RWPE2 (cell line): ENCODE results near the gene RMND5A.
"Not testable (repeated sequence)": the region's sequence is repeated elsewhere in the genome, so short reads cannot be mapped to it uniquely, and the experiment has no call there.

Source experiments
- ATAC-seq: fragments of 200-7000 bp; cut with Tn5 transposase; 3 replicates; pipeline ENCODE4 v1.9.1; 2021; ENCODE audit warnings: low read depth
- DNase-seq: peaks from one replicate; pipeline ENCODE4 v3.0.0-alpha.2; 2020; ENCODE audit warnings: low spot score
- H3K27ac ChIP-seq: fragments of 450-650 bp; 2 replicates; pipeline ENCODE4 v1.5.1; 2017; ENCODE audit warnings: mild to moderate bottlenecking; ENCODE audit not compliant: poor library complexity, severe bottlenecking
- H3K27me3 ChIP-seq: fragments of 250-450 bp; sonication (Bioruptor Pico); 2 replicates; pipeline ENCODE4 v1.5.1; 2021; ENCODE audit warnings: mild to moderate bottlenecking, moderate library complexity; ENCODE audit not compliant: insufficient read depth, poor library complexity, severe bottlenecking
- H3K36me3 ChIP-seq: fragments of 250-450 bp; sonication (Bioruptor Pico); 2 replicates; pipeline ENCODE4 v1.5.1; 2020; ENCODE audit warnings: low read depth, mild to moderate bottlenecking, moderate library complexity
- H3K4me1 ChIP-seq: fragments of 250-450 bp; sonication (Bioruptor Pico); 2 replicates; pipeline ENCODE4 v1.5.1; 2021; ENCODE audit warnings: mild to moderate bottlenecking, moderate library complexity; ENCODE audit not compliant: insufficient read depth, poor library complexity, severe bottlenecking
- H3K4me3 ChIP-seq: fragments of 250-450 bp; sonication (Bioruptor Pico); 2 replicates; pipeline ENCODE4 v1.5.1; 2021; ENCODE audit warnings: mild to moderate bottlenecking, moderate library complexity; ENCODE audit not compliant: severe bottlenecking
- H3K9me3 ChIP-seq: fragments of 250-450 bp; sonication (Bioruptor Pico); 2 replicates; pipeline ENCODE4 v1.5.1; 2021; ENCODE audit warnings: mild to moderate bottlenecking, moderate library complexity; ENCODE audit not compliant: severe bottlenecking
- TF ChIP-seq, protein P1 (sequence below): fragments of 450-650 bp; IDR thresholded peaks from one replicate; pipeline ENCODE4 v1.5.1; 2017; ENCODE audit warnings: mild to moderate bottlenecking, moderate library complexity; ENCODE audit not compliant: poor library complexity, severe bottlenecking

Gene RMND5A, protein sequence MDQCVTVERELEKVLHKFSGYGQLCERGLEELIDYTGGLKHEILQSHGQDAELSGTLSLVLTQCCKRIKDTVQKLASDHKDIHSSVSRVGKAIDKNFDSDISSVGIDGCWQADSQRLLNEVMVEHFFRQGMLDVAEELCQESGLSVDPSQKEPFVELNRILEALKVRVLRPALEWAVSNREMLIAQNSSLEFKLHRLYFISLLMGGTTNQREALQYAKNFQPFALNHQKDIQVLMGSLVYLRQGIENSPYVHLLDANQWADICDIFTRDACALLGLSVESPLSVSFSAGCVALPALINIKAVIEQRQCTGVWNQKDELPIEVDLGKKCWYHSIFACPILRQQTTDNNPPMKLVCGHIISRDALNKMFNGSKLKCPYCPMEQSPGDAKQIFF

DNA sequence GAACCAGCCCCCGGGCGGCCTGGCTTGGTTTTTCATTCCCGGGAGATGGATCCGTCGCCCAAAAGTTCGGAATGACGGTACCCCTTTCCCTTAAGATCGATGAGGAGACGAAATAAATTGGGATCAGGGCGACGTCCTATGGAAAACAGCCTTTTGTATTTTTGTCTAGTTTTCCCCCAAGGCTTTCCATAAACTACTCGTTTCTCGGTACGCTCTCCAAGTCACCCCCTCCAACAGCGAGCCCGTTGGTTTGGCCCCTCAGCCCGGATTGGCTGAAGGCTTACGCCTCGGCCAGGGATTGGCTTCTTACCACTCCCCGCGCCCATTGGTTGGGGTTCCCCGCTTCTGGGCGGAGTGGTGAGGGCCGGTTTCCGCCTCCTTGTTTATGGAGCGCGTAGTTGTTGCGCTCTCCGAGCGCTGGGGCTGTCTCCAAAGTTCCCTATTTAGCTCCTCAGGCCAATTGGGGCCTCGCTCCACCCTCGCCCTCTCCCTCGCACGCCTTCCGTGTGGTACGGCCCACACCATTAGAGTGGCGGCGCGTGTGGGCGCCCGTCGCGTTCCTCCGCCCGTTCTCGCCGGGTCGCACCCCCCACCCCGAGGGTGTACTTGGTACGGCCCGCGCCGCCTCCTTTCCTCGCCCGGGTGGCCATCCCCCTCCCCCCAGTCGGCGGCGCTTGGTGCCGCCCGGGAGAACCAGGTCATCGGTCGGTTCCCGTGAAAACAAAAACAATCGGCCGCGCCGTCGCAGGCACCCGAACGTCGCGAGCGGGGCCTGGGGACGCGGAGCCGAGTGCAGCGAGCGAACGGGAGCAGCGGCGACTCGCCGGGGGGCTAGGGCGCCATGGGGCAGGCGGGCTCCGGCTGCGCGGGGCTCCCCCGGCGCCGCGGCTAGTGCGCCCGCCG, at the start of gene RMND5A:
Gene RMND5A, plus strand, starts transcription at position 655 of the 903 bp plus-strand sequence. CDS start 377 bp downstream, outside the sequence.
- Histone ChIP-seq H3K27ac (peak within 1 kb of the TSS; percentile 49), H3K4me3 (peak within 1 kb of the TSS; percentile 43)
- H3K4me1 ChIP-seq, H3K27me3 ChIP-seq, H3K9me3 ChIP-seq, H3K36me3 ChIP-seq: not testable (repeated sequence)
- DNase-seq (peak; percentile 92), ATAC-seq (peak; percentile 95)

DNA sequence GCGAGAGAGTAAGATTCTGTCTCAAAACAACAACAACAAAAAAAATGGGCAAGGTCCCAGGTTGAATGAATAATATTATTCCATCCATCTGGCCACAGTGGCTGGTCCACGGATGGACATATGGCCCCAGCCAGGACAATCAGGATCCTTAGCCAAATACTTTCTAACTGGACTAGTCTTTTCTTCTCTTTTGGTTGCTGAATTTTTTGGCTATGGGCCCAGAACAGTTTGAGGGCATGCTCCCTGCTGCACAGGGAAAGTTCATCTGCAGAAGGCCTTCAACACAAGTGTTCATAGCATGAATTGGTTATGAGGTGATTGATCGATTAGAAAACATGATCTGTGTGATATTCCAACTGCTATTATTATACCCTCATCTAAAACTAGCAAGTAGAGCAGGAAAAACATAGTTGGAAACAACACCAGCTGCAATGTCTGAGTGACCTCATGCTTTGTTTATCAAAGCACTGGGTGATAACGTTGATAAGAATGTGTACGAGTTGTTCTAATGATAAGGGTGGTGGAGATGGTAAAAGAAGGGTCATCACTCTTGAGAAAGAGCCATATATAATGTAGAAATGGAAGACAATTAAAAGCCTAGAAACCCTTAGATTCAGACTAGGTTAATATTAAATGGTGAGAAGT, 48.6 kb upstream of the RMND5A start:
- Histone ChIP-seq H3K4me1 (no peaks in the 10 kb centered on the region), H3K27ac (no peak overlapping the region), H3K9me3 (no peaks in the 10 kb centered on the region), H3K4me3 (no peak overlapping the region), H3K27me3 (no peaks in the 10 kb centered on the region), H3K36me3 (no peaks in the 10 kb centered on the region)
- TF ChIP-seq, protein P1, sequence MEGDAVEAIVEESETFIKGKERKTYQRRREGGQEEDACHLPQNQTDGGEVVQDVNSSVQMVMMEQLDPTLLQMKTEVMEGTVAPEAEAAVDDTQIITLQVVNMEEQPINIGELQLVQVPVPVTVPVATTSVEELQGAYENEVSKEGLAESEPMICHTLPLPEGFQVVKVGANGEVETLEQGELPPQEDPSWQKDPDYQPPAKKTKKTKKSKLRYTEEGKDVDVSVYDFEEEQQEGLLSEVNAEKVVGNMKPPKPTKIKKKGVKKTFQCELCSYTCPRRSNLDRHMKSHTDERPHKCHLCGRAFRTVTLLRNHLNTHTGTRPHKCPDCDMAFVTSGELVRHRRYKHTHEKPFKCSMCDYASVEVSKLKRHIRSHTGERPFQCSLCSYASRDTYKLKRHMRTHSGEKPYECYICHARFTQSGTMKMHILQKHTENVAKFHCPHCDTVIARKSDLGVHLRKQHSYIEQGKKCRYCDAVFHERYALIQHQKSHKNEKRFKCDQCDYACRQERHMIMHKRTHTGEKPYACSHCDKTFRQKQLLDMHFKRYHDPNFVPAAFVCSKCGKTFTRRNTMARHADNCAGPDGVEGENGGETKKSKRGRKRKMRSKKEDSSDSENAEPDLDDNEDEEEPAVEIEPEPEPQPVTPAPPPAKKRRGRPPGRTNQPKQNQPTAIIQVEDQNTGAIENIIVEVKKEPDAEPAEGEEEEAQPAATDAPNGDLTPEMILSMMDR: no peak
- DNase-seq (no peak), ATAC-seq (no peak)

DNA sequence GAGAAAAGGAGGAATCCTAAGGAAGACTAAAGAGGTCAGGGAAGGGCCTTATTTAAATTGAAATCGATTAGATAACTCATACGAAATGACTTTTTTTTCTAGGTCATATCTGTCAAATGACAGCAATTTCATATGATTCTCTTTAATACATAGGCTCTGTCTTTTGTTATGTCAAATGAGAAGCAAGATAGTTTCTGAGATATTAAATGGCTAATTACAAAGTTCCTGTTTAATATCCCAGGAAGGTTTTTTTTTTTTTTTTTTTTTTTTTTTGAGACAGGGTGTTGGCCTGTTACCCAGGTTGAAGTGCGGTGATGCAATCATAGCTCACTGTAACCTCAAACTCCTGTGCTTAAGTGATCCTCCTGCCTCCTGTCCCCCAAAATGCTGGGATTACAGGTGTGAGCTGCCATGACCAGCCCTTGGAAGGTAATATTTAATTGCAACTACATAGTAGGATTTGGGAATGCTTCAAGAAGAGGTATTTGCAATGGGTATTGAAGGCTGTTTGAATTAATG, 48.0 kb upstream of the RMND5A start:
- Histone ChIP-seq H3K9me3 (no peaks in the 10 kb centered on the region), H3K4me1 (no peaks in the 10 kb centered on the region), H3K4me3 (no peak overlapping the region), H3K27ac (no peak overlapping the region), H3K27me3 (no peaks in the 10 kb centered on the region), H3K36me3 (no peaks in the 10 kb centered on the region)
- ATAC-seq (no peak), DNase-seq (no peak)
- TF ChIP-seq, protein P1: no peak

DNA sequence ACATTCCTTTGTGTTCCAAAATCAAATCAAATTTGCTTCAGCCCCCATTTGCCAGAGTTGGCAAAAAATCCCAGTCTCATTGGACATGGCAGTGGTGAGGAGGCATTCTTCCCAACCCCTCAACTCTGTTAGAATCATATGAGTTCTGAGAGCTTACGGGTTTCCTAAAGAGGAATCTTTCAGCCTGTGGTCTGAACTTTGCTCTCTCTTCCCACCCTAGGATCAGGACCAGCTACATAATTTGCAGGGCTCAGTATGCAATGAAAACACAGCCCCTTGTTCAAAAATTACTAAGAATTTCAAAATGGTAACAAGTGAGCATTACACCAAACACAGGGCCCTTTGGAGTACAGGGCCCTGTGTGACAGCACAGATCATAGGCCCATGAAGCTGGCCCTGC, 47.1 kb upstream of the RMND5A start:
- ATAC-seq: no peak
- H3K36me3 ChIP-seq: no peaks in the 10 kb centered on the region
- no peaks in the 10 kb centered on the region for H3K4me1 ChIP-seq
- no peak for DNase-seq
- no peak overlapping the region for H3K4me3 ChIP-seq
- no peak overlapping the region for H3K27ac ChIP-seq
- TF ChIP-seq, protein P1: no peak
- no peaks in the 10 kb centered on the region for H3K9me3 ChIP-seq
- H3K27me3 ChIP-seq: no peaks in the 10 kb centered on the region
